Activated B cell treated with CpG ODN at 0.5 μM for 24 hours (primary cell): Measurements from ENCODE around the gene HOXC4. TPM values are rescaled to one million over a fixed set of nuclear protein-coding genes. Genes with fewer than 3 reads are reported as not detected.

Experiments
- ATAC-seq: fragments of 200-7000 bp; cut with Tn5 transposase; one replicate; pipeline ENCODE4 v1.10.0; 2021; ENCODE audit warnings: low read depth, mild to moderate bottlenecking, moderate library complexity
- CTCF ChIA-PET: fragments of 350-600 bp; sonication (Branson Sonifier 250); formaldehyde crosslinking; loops from one replicate; lab custom pipeline; 2021; ENCODE audit warnings: antibody characterized with exemption; lab: Charles Lee
- POLR2A ChIA-PET: fragments of 350-600 bp; sonication (Branson Sonifier 250); formaldehyde crosslinking; loops from one replicate; lab custom pipeline; 2021; ENCODE audit warnings: antibody characterized with exemption; lab: Charles Lee
- DNase-seq: peaks from one replicate; pipeline ENCODE4 v3.0.0; 2022
- H3K27ac Mint-ChIP-seq: one replicate; pipeline ENCODE4 v1.8.0; 2020; ENCODE audit warnings: mixed read lengths
- H3K27me3 Mint-ChIP-seq: one replicate; pipeline ENCODE4 v1.8.0; 2021; ENCODE audit warnings: mixed read lengths
- H3K36me3 Mint-ChIP-seq: one replicate; pipeline ENCODE4 v1.8.0; 2021; ENCODE audit warnings: low read depth, mixed read lengths
- H3K4me1 Mint-ChIP-seq: one replicate; pipeline ENCODE4 v1.8.0; 2021; ENCODE audit warnings: mixed read lengths
- H3K4me3 Mint-ChIP-seq: one replicate; pipeline ENCODE4 v1.8.0; 2020; ENCODE audit warnings: mild to moderate bottlenecking, mixed read lengths
- H3K9me3 Mint-ChIP-seq: one replicate; pipeline ENCODE4 v1.8.0; 2020; ENCODE audit warnings: mixed read lengths
- CTCF ChIP-seq: fragments of 200-600 bp; IDR thresholded peaks from one replicate; pipeline ENCODE4 v1.8.0; 2022; ENCODE audit warnings: antibody characterized with exemption, mild to moderate bottlenecking
- intact Hi-C: fragments of 100-400 bp; cut with micrococcal nuclease; formaldehyde crosslinking; loops from one replicate; pipeline ENCODE4 v1.15.1; 2024
- total RNA-seq: library from RNA; stranded (reverse); gene quantifications from 2 replicates; pipeline ENCODE4 v1.2.3, GENCODE V29; 2022

Gene HOXC4
- total RNA-seq, 1 donor from 2014 or later: 4.3 TPM

DNA sequence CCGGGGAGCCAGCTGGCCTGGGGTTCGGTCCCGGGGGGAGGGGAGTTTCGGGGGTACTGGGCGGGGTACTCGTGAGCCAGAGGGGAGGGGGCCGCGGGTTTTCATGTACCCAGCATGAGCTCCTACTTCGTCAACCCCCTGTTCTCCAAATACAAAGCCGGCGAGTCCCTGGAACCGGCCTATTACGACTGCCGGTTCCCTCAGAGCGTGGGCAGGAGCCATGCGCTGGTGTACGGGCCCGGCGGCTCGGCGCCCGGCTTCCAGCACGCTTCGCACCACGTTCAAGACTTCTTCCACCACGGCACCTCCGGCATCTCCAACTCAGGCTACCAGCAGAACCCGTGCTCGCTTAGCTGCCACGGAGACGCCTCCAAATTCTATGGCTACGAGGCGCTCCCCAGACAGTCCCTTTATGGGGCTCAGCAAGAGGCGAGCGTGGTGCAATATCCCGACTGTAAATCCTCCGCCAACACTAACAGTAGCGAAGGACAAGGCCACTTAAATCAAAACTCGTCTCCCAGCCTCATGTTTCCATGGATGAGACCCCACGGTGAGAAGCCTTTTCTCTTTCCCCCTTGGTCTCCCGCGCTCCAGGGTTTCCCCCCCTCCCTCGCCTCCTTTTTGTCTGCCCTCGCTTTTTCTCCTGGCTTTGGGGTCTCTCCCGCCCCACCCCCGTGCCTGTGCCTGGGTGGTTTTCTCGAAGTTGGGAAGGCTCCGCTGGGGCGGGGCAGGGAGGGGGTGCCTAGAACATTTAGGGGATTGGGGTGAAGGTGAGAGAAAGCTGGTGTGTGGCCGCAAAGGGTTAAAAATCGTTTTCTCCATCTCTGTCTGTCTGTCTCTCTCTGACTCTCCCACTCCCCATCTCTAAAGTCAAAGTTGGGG lies 44.2 kb upstream of the HOXC4 start:
- H3K27me3 Mint-ChIP-seq: peaks cover 72% of the 10 kb centered on the region
- H3K9me3 Mint-ChIP-seq: no peaks in the 10 kb centered on the region
- CTCF ChIA-PET: interaction anchor here (0.9 to 7.4 kb wide), 5 partner anchors 23 to 198 kb away, joined by 3 to 78 read pairs (median 8); partner anchors contain the start of genes HOXC5 and SMUG1
- POLR2A ChIA-PET: interaction anchor here (1.0 to 1.2 kb wide), 3 partner anchors 8 to 14 kb away, joined by 3 to 9 read pairs (median 9); no protein-coding TSS in a partner anchor
- no peak overlapping the region for H3K27ac Mint-ChIP-seq
- no peaks in the 10 kb centered on the region for H3K36me3 Mint-ChIP-seq
- no peak for DNase-seq
- no peak for TF ChIP-seq CTCF
- peak; percentile 42 for ATAC-seq
- intact Hi-C loops: loop anchor here (5.0 to 10.0 kb wide), 4 partner anchors 38 to 385 kb away; partner anchors contain the start of gene CISTR
- H3K4me1 Mint-ChIP-seq: peaks cover 29% of the 10 kb centered on the region
- H3K4me3 Mint-ChIP-seq: peak overlapping the region; percentile 72

DNA sequence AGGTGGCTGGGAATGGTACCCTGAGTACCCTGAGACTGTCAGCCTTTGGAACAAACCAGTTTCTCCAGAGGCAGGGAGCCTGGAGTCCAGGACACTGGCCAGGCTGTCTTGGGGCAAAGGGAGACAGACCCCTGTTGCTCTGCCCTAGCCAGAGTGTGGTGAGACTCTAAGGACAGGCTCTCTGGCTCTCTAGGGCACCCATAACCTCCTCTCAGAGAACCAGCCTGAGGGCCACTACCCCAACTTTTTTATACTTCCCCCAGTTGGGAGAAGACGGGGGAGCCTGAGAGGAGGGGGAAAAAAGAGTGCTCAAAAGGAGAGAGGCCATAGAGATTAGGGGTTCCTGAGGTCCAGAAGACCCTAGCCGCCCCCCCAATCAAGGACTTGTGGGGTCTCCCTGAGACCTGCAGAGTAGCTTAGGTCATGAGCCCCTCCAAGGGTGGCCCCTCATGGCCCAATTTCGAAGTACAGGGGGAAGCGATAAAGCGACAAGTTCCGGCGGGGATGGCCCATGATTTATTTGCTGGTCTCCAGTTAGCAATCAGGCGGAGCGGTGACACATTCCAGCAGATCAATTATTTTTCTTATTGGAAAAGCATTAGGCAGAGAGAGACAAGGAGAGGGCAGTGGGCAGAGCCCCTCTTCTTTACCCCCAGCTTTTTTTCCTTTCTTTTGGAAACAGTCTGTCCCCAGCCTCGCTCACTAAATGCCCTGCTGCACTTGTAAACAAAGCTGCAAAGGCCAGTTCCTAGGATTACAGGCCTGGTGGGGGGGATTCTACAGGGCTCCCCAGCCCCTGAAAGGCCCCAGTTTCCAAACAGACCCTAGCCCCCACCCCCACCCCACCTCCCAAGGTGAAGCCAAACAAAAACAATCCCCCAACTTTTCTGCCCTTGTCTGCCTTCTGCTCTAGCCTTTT lies 43.3 kb upstream of the HOXC4 start:
- Mint-ChIP-seq H3K4me3 (no peak overlapping the region), H3K27ac (no peak overlapping the region), H3K27me3 (peaks cover 76% of the 10 kb centered on the region), H3K9me3 (no peaks in the 10 kb centered on the region), H3K4me1 (peaks cover 33% of the 10 kb centered on the region), H3K36me3 (no peaks in the 10 kb centered on the region)
- intact Hi-C loops: no loop called here
- ChIA-PET CTCF (interaction anchor here (1.2 kb wide), 1 partner anchor 189 kb away, joined by 3 read pairs; no protein-coding TSS in a partner anchor), POLR2A (no interaction called here)
- ATAC-seq: no peak
- DNase-seq: no peak
- TF ChIP-seq CTCF: no peak

DNA sequence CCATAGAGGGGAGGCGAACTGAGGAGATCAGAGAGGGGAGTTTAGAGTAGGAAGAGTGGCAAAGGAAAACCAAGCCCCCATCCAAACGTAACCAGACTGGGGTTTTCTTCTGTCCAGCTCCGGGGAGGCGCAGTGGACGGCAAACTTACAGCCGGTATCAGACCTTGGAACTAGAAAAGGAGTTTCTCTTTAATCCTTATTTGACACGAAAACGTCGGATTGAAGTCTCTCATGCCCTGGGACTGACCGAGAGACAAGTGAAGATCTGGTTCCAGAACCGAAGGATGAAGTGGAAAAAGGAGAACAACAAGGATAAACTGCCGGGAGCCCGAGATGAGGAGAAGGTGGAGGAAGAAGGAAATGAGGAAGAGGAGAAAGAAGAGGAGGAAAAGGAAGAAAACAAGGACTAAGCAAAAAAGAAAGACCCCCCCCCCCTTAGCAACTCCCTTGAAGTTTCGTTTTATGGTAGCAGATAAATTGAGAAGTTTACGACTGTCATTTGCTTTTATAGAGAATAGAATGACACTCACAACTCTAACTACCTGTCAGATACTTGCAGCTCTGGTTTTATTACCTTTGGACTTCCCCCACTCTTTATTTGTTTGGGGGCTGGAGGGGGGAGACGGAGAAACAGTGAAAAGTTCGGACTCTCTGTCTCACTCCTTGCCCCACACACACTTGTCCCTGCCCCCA lies 42.5 kb upstream of the HOXC4 start:
- DNase-seq (no peak), ATAC-seq (no peak)
- ChIA-PET CTCF (interaction anchor here (1.2 kb wide), 1 partner anchor 188 kb away, joined by 3 read pairs; no protein-coding TSS in a partner anchor), POLR2A (interaction anchor here (0.7 kb wide), 1 partner anchor 22 kb away, joined by 3 read pairs; no protein-coding TSS in a partner anchor)
- Mint-ChIP-seq H3K4me3 (no peak overlapping the region), H3K27me3 (peaks cover 74% of the 10 kb centered on the region), H3K4me1 (peaks cover 29% of the 10 kb centered on the region), H3K27ac (no peak overlapping the region), H3K36me3 (no peaks in the 10 kb centered on the region), H3K9me3 (no peaks in the 10 kb centered on the region)
- no peak for TF ChIP-seq CTCF
- intact Hi-C loops: no loop called here

GRCh38 chr12:54011665-54012532 lies 41.7 kb upstream of the HOXC4 start:
- H3K27ac Mint-ChIP-seq: no peak overlapping the region
- intact Hi-C loops: no loop called here
- H3K27me3 Mint-ChIP-seq: peaks cover 71% of the 10 kb centered on the region
- H3K4me3 Mint-ChIP-seq: no peak overlapping the region
- H3K9me3 Mint-ChIP-seq: no peaks in the 10 kb centered on the region
- POLR2A ChIA-PET: interaction anchor here (0.7 kb wide), 1 partner anchor 22 kb away, joined by 3 read pairs; no protein-coding TSS in a partner anchor
- CTCF ChIA-PET: no interaction called here
- TF ChIP-seq CTCF: no peak
- H3K36me3 Mint-ChIP-seq: no peaks in the 10 kb centered on the region
- no peak for DNase-seq
- peaks cover 21% of the 10 kb centered on the region for H3K4me1 Mint-ChIP-seq
- no peak for ATAC-seq
